ENCODE data around the gene IRX1. TPM values are rescaled to one million over a fixed set of nuclear protein-coding genes. Genes with fewer than 3 reads are reported as not detected.

The IRX1 gene
- total RNA-seq: not detected in 2 replicates

GRCh38 chr5:3595006-3595961 lies at the start of gene IRX1:
Gene IRX1, plus strand, starts transcription at chr5:3595832. Its CDS starts 274 bp downstream, at chr5:3596106.
- intact Hi-C loops (cut with micrococcal nuclease): loop anchor here (5.0 kb wide), 1 partner anchor 1713 kb away; the partner anchor contains the start of gene IRX4

GRCh38 chr5:3546028-3546427 lies 49.6 kb upstream of the IRX1 start:
- intact Hi-C loops (cut with micrococcal nuclease): no loop called here

GRCh38 chr5:3564116-3564515 lies 31.5 kb upstream of the IRX1 start:
- intact Hi-C loops (cut with micrococcal nuclease): no loop called here

GRCh38 chr5:3564827-3565518 lies 30.7 kb upstream of the IRX1 start:
- intact Hi-C loops (cut with micrococcal nuclease): no loop called here

GRCh38 chr5:3584724-3585531 lies 10.7 kb upstream of the IRX1 start:
- intact Hi-C loops (cut with micrococcal nuclease): no loop called here

- intact Hi-C loops (cut with micrococcal nuclease): no loop called here
These were observed 5.3 kb upstream of the IRX1 start for GRCh38 chr5:3590161-3590966.

- intact Hi-C loops (cut with micrococcal nuclease): no loop called here
These were observed 4.4 kb upstream of the IRX1 start for GRCh38 chr5:3590967-3591900.

GRCh38 chr5:3592298-3592697 lies 3.3 kb upstream of the IRX1 start:
- intact Hi-C loops (cut with micrococcal nuclease): no loop called here

- intact Hi-C loops (cut with micrococcal nuclease): no loop called here
These were observed 1.7 kb upstream of the IRX1 start for GRCh38 chr5:3593771-3594509.

- intact Hi-C loops (cut with micrococcal nuclease): loop anchor here (5.0 kb wide), 1 partner anchor 1712 kb away; the partner anchor contains the start of gene IRX4
These were observed 1.1 kb upstream of the IRX1 start for GRCh38 chr5:3594510-3595005.

GRCh38 chr5:3596261-3596825 lies 711 bp downstream of the IRX1 start:
- intact Hi-C loops (cut with micrococcal nuclease): loop anchor here (2.0 to 5.0 kb wide), 2 partner anchors 846 to 1714 kb away; partner anchors contain the start of genes IRX2 and IRX4

- intact Hi-C loops (cut with micrococcal nuclease): loop anchor here (2.0 to 5.0 kb wide), 2 partner anchors 846 to 1715 kb away; partner anchors contain the start of genes IRX2 and IRX4
These were observed 1.2 kb downstream of the IRX1 start for GRCh38 chr5:3596857-3597166.

GRCh38 chr5:3597167-3598007 lies 1.8 kb downstream of the IRX1 start:
- intact Hi-C loops (cut with micrococcal nuclease): loop anchor here (2.0 to 5.0 kb wide), 2 partner anchors 847 to 1715 kb away; partner anchors contain the start of genes IRX2 and IRX4

GRCh38 chr5:3598207-3598606 lies 2.6 kb downstream of the IRX1 start:
- intact Hi-C loops (cut with micrococcal nuclease): loop anchor here (5.0 kb wide), 1 partner anchor 1716 kb away; the partner anchor contains the start of gene IRX4

- intact Hi-C loops (cut with micrococcal nuclease): loop anchor here (5.0 kb wide), 1 partner anchor 1716 kb away; the partner anchor contains the start of gene IRX4
These were observed 3.2 kb downstream of the IRX1 start for GRCh38 chr5:3598769-3599211.

- intact Hi-C loops (cut with micrococcal nuclease): loop anchor here (5.0 kb wide), 1 partner anchor 1717 kb away; the partner anchor contains the start of gene IRX4
These were observed 3.8 kb downstream of the IRX1 start for GRCh38 chr5:3599226-3600105.
